Neutrophil (primary cell): ENCODE measurements around the gene CEACAM21.

Experiments used
- H3K27ac ChIP-seq: fragments of 200-600 bp; sonication (generic); 2 replicates; pipeline ENCODE4 v1.5.1; 2016; ENCODE audit warnings: mild to moderate bottlenecking, moderate library complexity
- H3K27me3 ChIP-seq: fragments of 200-600 bp; sonication (generic); 2 replicates; pipeline ENCODE4 v1.6.0; 2016; ENCODE audit warnings: mild to moderate bottlenecking
- H3K36me3 ChIP-seq: fragments of 200-600 bp; sonication (generic); 2 replicates; pipeline ENCODE4 v1.5.1; 2017
- H3K4me1 ChIP-seq, 2 experiments: fragments of 200-600 bp in 1 of 2; sonication (generic) in 1 of 2; 1 replicate in 1 of 2; 2 replicates in 1 of 2; pipeline versions ENCODE4 v1.5.1 to v1.6.1; 2013 to 2016; ENCODE audit warnings: low read depth in 1 of 2, low read length in 1 of 2, mild to moderate bottlenecking in 1 of 2, moderate library complexity in 1 of 2; ENCODE audit not compliant: control insufficient read depth in 1 of 2, insufficient read depth in 1 of 2
- H3K4me3 ChIP-seq, 2 experiments: fragments of 200-600 bp in 1 of 2; sonication (generic) in 1 of 2; 1 replicate in 1 of 2; 2 replicates in 1 of 2; pipeline ENCODE4 v1.5.1; 2013 to 2016; ENCODE audit warnings: low read depth in 1 of 2, low read length in 1 of 2, mild to moderate bottlenecking in 1 of 2, moderate library complexity in 1 of 2
- H3K9me3 ChIP-seq: fragments of 200-600 bp; sonication (generic); 2 replicates; pipeline ENCODE4 v1.5.1; 2016
- CTCF ChIP-seq: fragments of 200-600 bp; sonication (generic); IDR thresholded peaks from 2 replicates; pipeline ENCODE4 v1.5.1; 2016; ENCODE audit warnings: antibody characterized with exemption

The CEACAM21 gene

DNA sequence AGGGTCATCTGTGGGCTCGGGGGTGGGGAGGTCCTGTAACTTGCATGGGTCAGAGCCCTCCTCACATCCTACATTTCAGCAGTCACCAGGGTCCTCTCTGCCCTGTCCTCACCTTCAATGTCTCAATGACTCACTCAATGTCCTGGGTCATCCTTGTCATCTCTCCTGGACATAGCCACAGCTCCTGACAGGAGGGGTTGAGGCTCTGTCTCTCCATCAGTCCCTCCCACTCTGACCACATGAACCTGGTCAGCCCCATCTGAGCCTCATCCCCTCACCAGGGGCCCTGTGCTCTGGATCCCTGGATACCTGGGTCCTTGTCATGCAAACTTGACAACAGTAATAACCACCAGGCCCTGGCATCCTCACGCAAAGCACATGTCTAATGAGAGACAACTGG lies 13.4 kb downstream of the CEACAM21 start:
- Histone ChIP-seq H3K27ac (peak overlapping the region; percentile 77), H3K4me3 (no peak overlapping the region), H3K4me1 (peaks cover 56 to 59% of the 10 kb centered on the region in 2 experiments), H3K27me3 (no peaks in the 10 kb centered on the region), H3K36me3 (peaks cover 49% of the 10 kb centered on the region), H3K9me3 (no peaks in the 10 kb centered on the region)
- TF ChIP-seq CTCF, result no peak

- Histone ChIP-seq H3K36me3 (peaks cover 33% of the 10 kb centered on the region), H3K4me3 (no peak overlapping the region), H3K9me3 (no peaks in the 10 kb centered on the region), H3K27ac (peak overlapping the region; percentile 77), H3K27me3 (no peaks in the 10 kb centered on the region), H3K4me1 (peaks cover 71 to 75% of the 10 kb centered on the region in 2 experiments)
- no peak for TF ChIP-seq CTCF
These were observed 15.0 kb downstream of the CEACAM21 start for GRCh38 chr19:41590936-41591335.

GRCh38 chr19:41591951-41592562 lies 16.1 kb downstream of the CEACAM21 start:
- TF ChIP-seq CTCF, result no peak
- H3K36me3 ChIP-seq, result peaks cover 22% of the 10 kb centered on the region
- H3K27me3 ChIP-seq, result no peaks in the 10 kb centered on the region

GRCh38 chr19:41595258-41595889 lies 19.4 kb downstream of the CEACAM21 start:
- Histone ChIP-seq H3K36me3 (no peaks in the 10 kb centered on the region), H3K4me3 (peak overlapping the region in 1 of 2 experiments; percentile 9), H3K9me3 (no peaks in the 10 kb centered on the region), H3K27ac (peak overlapping the region; percentile 78), H3K4me1 (peaks cover 65 to 68% of the 10 kb centered on the region in 2 experiments), H3K27me3 (no peaks in the 10 kb centered on the region)
- TF ChIP-seq CTCF, result peak; percentile 88

More at GRCh38 chr19:41591951-41592562, 16.1 kb downstream of the CEACAM21 start:
- peak overlapping the region; percentile 16 for H3K27ac ChIP-seq
- no peaks in the 10 kb centered on the region for H3K9me3 ChIP-seq
- no peak overlapping the region for H3K4me3 ChIP-seq
- H3K4me1 ChIP-seq, result peaks cover 75 to 78% of the 10 kb centered on the region in 2 experiments

GRCh38 chr19:41595890-41596280 lies 19.9 kb downstream of the CEACAM21 start:
- no peaks in the 10 kb centered on the region for H3K9me3 ChIP-seq
- TF ChIP-seq CTCF, result no peak
- H3K4me1 ChIP-seq, result peaks cover 60 to 63% of the 10 kb centered on the region in 2 experiments
- H3K27me3 ChIP-seq, result no peaks in the 10 kb centered on the region
- no peak overlapping the region for H3K4me3 ChIP-seq
- no peaks in the 10 kb centered on the region for H3K36me3 ChIP-seq
- H3K27ac ChIP-seq, result no peak overlapping the region
